Neural cell (in vitro differentiated cells): ENCODE data around the gene SLC35B2. TPM values are rescaled to one million over a fixed set of nuclear protein-coding genes. Genes with fewer than 3 reads are reported as not detected.

Experiments
- H2AFZ ChIP-seq: fragments of 200-600, 300-800 bp; sonication (generic), shearing (Covaris generic); 2 replicates; pipeline ENCODE4 v1.6.0; 2014; ENCODE audit warnings: low read depth, mild to moderate bottlenecking, antibody characterized with exemption, low read length, moderate library complexity
- H3F3A ChIP-seq: fragments of 200-600 bp; shearing (Covaris generic); 2 replicates; pipeline ENCODE4 v1.6.1; 2016; ENCODE audit warnings: mild to moderate bottlenecking, moderate library complexity, mixed read lengths, antibody characterized with exemption, low read length; ENCODE audit not compliant: insufficient read depth, poor library complexity, severe bottlenecking
- H3K27ac ChIP-seq: fragments of 200-600, 300-800 bp; sonication (generic), shearing (Covaris generic); 2 replicates; pipeline ENCODE4 v1.5.1; 2014; ENCODE audit warnings: mild to moderate bottlenecking, low read length, moderate library complexity
- H3K27me3 ChIP-seq: fragments of 300-800, 200-600 bp; sonication (generic), shearing (Covaris generic); 2 replicates; pipeline ENCODE4 v1.6.0; 2014; ENCODE audit warnings: mild to moderate bottlenecking, low read depth, low read length, moderate library complexity; ENCODE audit not compliant: insufficient read depth
- H3K36me3 ChIP-seq: fragments of 300-800, 200-600 bp; sonication (generic), shearing (Covaris generic); 2 replicates; pipeline ENCODE4 v1.5.1; 2014; ENCODE audit warnings: mild to moderate bottlenecking, antibody characterized with exemption, low read length, moderate library complexity; ENCODE audit not compliant: insufficient read depth
- H3K4me2 ChIP-seq: fragments of 300-800, 200-600 bp; sonication (generic), shearing (Covaris generic); 2 replicates; pipeline ENCODE4 v1.6.0; 2014; ENCODE audit warnings: mild to moderate bottlenecking, low read length
- H3K4me3 ChIP-seq: fragments of 300-800, 200-600 bp; sonication (generic), shearing (Covaris generic); 2 replicates; pipeline ENCODE4 v1.5.1; 2014; ENCODE audit warnings: mild to moderate bottlenecking, low read length, moderate library complexity
- H3K79me2 ChIP-seq: fragments of 200-600 bp; shearing (Covaris generic); replicated peaks from 2 replicates; pipeline ENCODE4 v1.6.0; 2014; ENCODE audit warnings: mild to moderate bottlenecking, low read length, moderate library complexity; ENCODE audit not compliant: insufficient read depth
- H3K9ac ChIP-seq: fragments of 300-800, 200-600 bp; sonication (generic), shearing (Covaris generic); 2 replicates; pipeline ENCODE4 v1.6.1; 2016; ENCODE audit warnings: mild to moderate bottlenecking, low read length, mixed read lengths
- H3K9me2 ChIP-seq: fragments of 200-600 bp; shearing (Covaris generic); 2 replicates; pipeline ENCODE4 v1.6.1; 2016; ENCODE audit warnings: mild to moderate bottlenecking, low read length, mixed read lengths; ENCODE audit not compliant: insufficient read depth
- H3K9me3 ChIP-seq: fragments of 200-600, 300-800 bp; sonication (generic), shearing (Covaris generic); 2 replicates; pipeline ENCODE4 v1.6.1; 2016; ENCODE audit warnings: mild to moderate bottlenecking, mixed run types, low read length, moderate library complexity, mixed read lengths
- H4K20me1 ChIP-seq: fragments of 200-600 bp; shearing (Covaris generic); 2 replicates; pipeline ENCODE4 v1.6.1; 2016; ENCODE audit warnings: mild to moderate bottlenecking, mixed run types; ENCODE audit not compliant: insufficient read depth
- CTCF ChIP-seq: fragments of 450-650 bp; IDR thresholded peaks from 2 replicates; pipeline ENCODE4 v1.5.1; 2014; ENCODE audit warnings: antibody characterized with exemption, mild to moderate bottlenecking, moderate library complexity; ENCODE audit not compliant: poor library complexity, severe bottlenecking
- EP300 ChIP-seq: fragments of 450-650 bp; conservative IDR thresholded peaks from 2 replicates; pipeline ENCODE4 v1.6.1; 2014; ENCODE audit warnings: antibody characterized with exemption, mild to moderate bottlenecking, moderate library complexity; ENCODE audit not compliant: poor library complexity, severe bottlenecking
- EZH2 ChIP-seq: fragments of 200-600, 300-800 bp; shearing (Covaris generic), sonication (generic); IDR thresholded peaks from 2 replicates; pipeline ENCODE4 v1.6.1; 2014; ENCODE audit warnings: antibody characterized with exemption, low read length, borderline replicate concordance, mild to moderate bottlenecking; ENCODE audit not compliant: insufficient read depth, poor library complexity, severe bottlenecking
- MXI1 ChIP-seq: fragments of 450-650 bp; conservative IDR thresholded peaks from 2 replicates; pipeline ENCODE4 v1.6.1; 2014; ENCODE audit warnings: antibody characterized with exemption, mild to moderate bottlenecking; ENCODE audit not compliant: poor library complexity, severe bottlenecking
- POLR2AphosphoS5 ChIP-seq: IDR thresholded peaks from 2 replicates; pipeline ENCODE4 v1.6.1; 2012
- RAD21 ChIP-seq: fragments of 450-650 bp; conservative IDR thresholded peaks from 2 replicates; pipeline ENCODE4 v1.6.1; 2014; ENCODE audit warnings: antibody characterized with exemption, mild to moderate bottlenecking, moderate library complexity
- REST ChIP-seq: IDR thresholded peaks from 2 replicates; pipeline ENCODE4 v1.6.1; 2012; ENCODE audit warnings: borderline replicate concordance
- SMC3 ChIP-seq: fragments of 450-650 bp; conservative IDR thresholded peaks from 2 replicates; pipeline ENCODE4 v1.6.1; 2014; ENCODE audit warnings: antibody characterized with exemption, mild to moderate bottlenecking, moderate library complexity; ENCODE audit not compliant: poor library complexity
- TAF1 ChIP-seq: IDR thresholded peaks from 2 replicates; pipeline ENCODE4 v1.6.1; 2012; ENCODE audit warnings: low read depth
- polyA plus RNA-seq: library from polyadenylated mRNA; depleted of rRNA; stranded (reverse); fragments of >200 nt; gene quantifications from 2 replicates; pipeline ENCODE4 v1.2.3, GENCODE V29; 2014

Gene SLC35B2
- polyA plus RNA-seq, 1 donor from 2014 or later: 44.5 TPM

DNA sequence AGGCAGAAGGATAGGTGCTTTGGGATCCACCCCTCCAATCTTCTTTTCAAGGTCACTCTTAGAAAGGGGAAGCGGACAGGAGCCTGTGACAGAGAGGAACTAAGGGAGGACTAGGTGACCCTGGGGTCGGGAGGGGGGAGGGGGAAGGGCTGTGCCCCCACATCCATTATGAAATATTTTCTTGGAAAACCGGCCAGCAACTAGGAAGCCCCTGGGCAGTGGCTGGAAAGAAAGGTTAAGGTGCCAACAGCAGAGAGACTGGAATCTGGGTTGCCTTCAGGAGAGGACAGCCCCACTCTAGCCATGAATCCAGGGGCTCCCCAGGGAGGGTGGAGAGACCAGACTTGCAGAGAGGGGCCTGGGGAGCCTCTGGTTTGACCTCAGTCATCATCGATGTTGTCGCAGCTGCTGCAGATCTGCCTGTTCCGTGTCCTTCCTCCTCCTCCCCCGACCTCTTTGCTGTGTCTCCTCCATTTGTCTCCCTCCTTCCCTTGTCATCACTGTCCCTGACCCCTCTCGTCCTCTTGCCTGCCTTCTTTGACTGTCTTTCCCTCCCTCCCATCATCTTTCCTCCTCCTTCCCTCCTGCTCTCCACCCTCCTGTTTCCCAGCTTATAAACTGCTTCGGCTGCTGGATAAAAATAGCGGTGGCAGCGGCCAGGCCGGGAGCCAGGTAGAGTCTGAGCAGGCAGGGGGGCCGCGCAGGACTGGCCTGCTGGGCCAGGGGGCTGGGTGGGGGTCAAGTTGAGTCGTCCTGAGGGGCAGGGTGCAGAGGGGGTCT lies 30.8 kb downstream of the SLC35B2 start:
- no peaks in the 10 kb centered on the region for H3K9me3 ChIP-seq
- H3K27ac ChIP-seq: peak overlapping the region; percentile 75
- H3K9me2 ChIP-seq: no peaks in the 10 kb centered on the region
- H3K27me3 ChIP-seq: no peaks in the 10 kb centered on the region
- peak overlapping the region; percentile 62 for H3K9ac ChIP-seq
- peak overlapping the region; percentile 65 for H3K4me2 ChIP-seq
- no peaks in the 10 kb centered on the region for H3F3A ChIP-seq
- peak overlapping the region; percentile 57 for H3K4me3 ChIP-seq
- H3K36me3 ChIP-seq: no peaks in the 10 kb centered on the region
- H4K20me1 ChIP-seq: no peaks in the 10 kb centered on the region
- H3K79me2 ChIP-seq: peaks cover 3% of the 10 kb centered on the region
- no peak for TF ChIP-seq RAD21
- TF ChIP-seq REST: peak; percentile 78
- H2AFZ ChIP-seq: peak overlapping the region; percentile 78

DNA sequence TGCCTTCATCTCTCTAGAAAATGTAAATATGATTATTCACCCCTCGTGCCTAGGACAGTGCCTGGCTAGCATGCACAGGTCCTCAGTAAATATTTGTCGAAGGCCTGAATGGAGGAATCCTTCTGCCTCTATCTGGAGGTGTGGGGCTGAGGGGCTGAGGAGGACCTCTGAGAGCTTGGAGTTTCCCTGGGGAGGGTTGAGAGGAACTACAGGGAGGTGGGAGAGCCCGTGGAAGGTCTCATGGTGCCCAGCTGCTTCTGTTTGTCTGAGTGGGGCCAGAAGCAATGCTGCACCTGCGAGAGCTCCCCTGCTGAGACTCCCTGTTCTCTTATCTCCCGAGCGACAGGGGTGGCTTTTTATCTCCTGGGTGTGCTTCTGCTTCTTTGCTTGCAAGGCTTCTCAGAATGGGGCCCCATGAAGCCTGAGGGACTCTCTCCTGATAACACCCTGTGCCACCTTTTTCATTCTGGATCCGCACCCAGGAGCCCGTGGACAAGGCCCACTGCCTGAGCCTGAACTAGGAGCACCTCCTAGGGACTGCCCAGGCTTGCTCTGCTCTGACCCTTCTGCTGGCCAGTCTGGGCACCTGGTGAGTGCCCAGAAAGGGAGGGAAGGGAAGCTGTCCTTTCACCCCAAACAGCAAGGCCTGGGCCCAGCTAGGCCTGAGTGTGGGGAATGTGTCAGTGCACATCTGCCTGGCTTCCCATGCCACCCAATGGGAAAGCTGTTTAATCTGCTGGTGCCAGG lies 31.6 kb downstream of the SLC35B2 start:
- peak overlapping the region; percentile 62 for H3K9ac ChIP-seq
- peak overlapping the region; percentile 75 for H3K27ac ChIP-seq
- peak overlapping the region; percentile 65 for H3K4me2 ChIP-seq
- no peaks in the 10 kb centered on the region for H4K20me1 ChIP-seq
- H3K79me2 ChIP-seq: peaks cover 3% of the 10 kb centered on the region
- H3K4me3 ChIP-seq: peak overlapping the region; percentile 57
- no peak for TF ChIP-seq RAD21
- TF ChIP-seq POLR2AphosphoS5: no peak
- no peak for TF ChIP-seq TAF1
- no peak for TF ChIP-seq SMC3
- TF ChIP-seq EZH2: no peak
- no peak for TF ChIP-seq MXI1
- TF ChIP-seq REST: no peak
- TF ChIP-seq CTCF: no peak
- no peak for TF ChIP-seq EP300
- H3K27me3 ChIP-seq: no peaks in the 10 kb centered on the region
- H2AFZ ChIP-seq: no peak overlapping the region
- no peaks in the 10 kb centered on the region for H3F3A ChIP-seq
- H3K9me2 ChIP-seq: no peaks in the 10 kb centered on the region
- no peaks in the 10 kb centered on the region for H3K36me3 ChIP-seq
- no peaks in the 10 kb centered on the region for H3K9me3 ChIP-seq
